Testis (tissue), 2 donors: ENCODE data around the gene SLC22A8.

Experiments used
- CTCF ChIP-seq, 3 experiments: fragments of 450-650 bp in 2 of 3; fragments of 200-600 bp in 1 of 3; sonication (generic) in 1 of 3; IDR thresholded peaks; one replicate each; pipeline ENCODE4 v1.5.1; 2016 to 2019; ENCODE audit warnings: antibody characterized with exemption in 3 of 3, mild to moderate bottlenecking in 2 of 3, moderate library complexity in 1 of 3
- POLR2A ChIP-seq: fragments of 450-650 bp; IDR thresholded peaks from one replicate; pipeline ENCODE4 v1.6.1; 2017; ENCODE audit warnings: antibody characterized with exemption, mild to moderate bottlenecking, moderate library complexity

GRCh38 chr11:62957147-62957546, 58.5 kb downstream of the SLC22A8 start:
- TF ChIP-seq CTCF (IDR thresholded peaks at IDR 0.05), result no peak
- no peak for TF ChIP-seq POLR2A
